ENCODE results near the gene ATG7.
"Not testable (repeated sequence)": the region's sequence is repeated elsewhere in the genome, so short reads cannot be mapped to it uniquely, and the experiment has no call there.

The ATG7 gene

GRCh38 chr3:11434563-11435096 is 162.4 kb downstream of the ATG7 start:
- no peak overlapping the region for H3K4me3 ChIP-seq (replicated peaks; ENCODE audit: low read depth, low read length)
- no peak for DNase-seq (ENCODE audit: extremely low read depth, low read depth)
- no peak for TF ChIP-seq CTCF (IDR thresholded peaks at IDR 0.05; ENCODE audit: low read depth, low read length, missing control alignments)

- no peak overlapping the region for H3K4me3 ChIP-seq (replicated peaks; ENCODE audit: low read depth, low read length)
- DNase-seq (ENCODE audit: extremely low read depth, low read depth) = no peak
- no peak for TF ChIP-seq CTCF (IDR thresholded peaks at IDR 0.05; ENCODE audit: low read depth, low read length, missing control alignments)
Observed at GRCh38 chr3:11435440-11436165, 163.4 kb downstream of the ATG7 start.

GRCh38 chr3:11436775-11437174 is 164.6 kb downstream of the ATG7 start:
- TF ChIP-seq CTCF (IDR thresholded peaks at IDR 0.05; ENCODE audit: low read depth, low read length, missing control alignments) = no peak
- DNase-seq (ENCODE audit: extremely low read depth, low read depth) = no peak
- no peak overlapping the region for H3K4me3 ChIP-seq (replicated peaks; ENCODE audit: low read depth, low read length)

GRCh38 chr3:11437506-11437905 is 165.3 kb downstream of the ATG7 start:
- DNase-seq (ENCODE audit: extremely low read depth, low read depth) = no peak
- no peak overlapping the region for H3K4me3 ChIP-seq (replicated peaks; ENCODE audit: low read depth, low read length)
- TF ChIP-seq CTCF (IDR thresholded peaks at IDR 0.05; ENCODE audit: low read depth, low read length, missing control alignments) = no peak

GRCh38 chr3:11438646-11439045 is 166.4 kb downstream of the ATG7 start:
- no peak for TF ChIP-seq CTCF (IDR thresholded peaks at IDR 0.05; ENCODE audit: low read depth, low read length, missing control alignments)
- no peak for DNase-seq (ENCODE audit: extremely low read depth, low read depth)
- no peak overlapping the region for H3K4me3 ChIP-seq (replicated peaks; ENCODE audit: low read depth, low read length)

- DNase-seq (ENCODE audit: extremely low read depth, low read depth) = not testable (repeated sequence)
Observed at GRCh38 chr3:11441346-11441745, 169.1 kb downstream of the ATG7 start.

GRCh38 chr3:11444404-11444803 is 172.2 kb downstream of the ATG7 start:
- DNase-seq (ENCODE audit: extremely low read depth, low read depth) = no peak
- no peak for TF ChIP-seq CTCF (IDR thresholded peaks at IDR 0.05; ENCODE audit: low read depth, low read length, missing control alignments)
- no peak overlapping the region for H3K4me3 ChIP-seq (replicated peaks; ENCODE audit: low read depth, low read length)

More at GRCh38 chr3:11441346-11441745, 169.1 kb downstream of the ATG7 start:
- H3K4me3 ChIP-seq (replicated peaks; ENCODE audit: low read depth, low read length) = not testable (repeated sequence)

- H3K4me3 ChIP-seq (replicated peaks; ENCODE audit: low read depth, low read length); DNase-seq (ENCODE audit: extremely low read depth, low read depth): not testable (repeated sequence)
Observed at GRCh38 chr3:11445193-11445592, 173.0 kb downstream of the ATG7 start.
